Middle frontal gyrus (tissue), 1 donor: ENCODE results near the gene MATN1.

Experiments
- DNase-seq: peaks from one replicate; pipeline ENCODE4 v3.0.0-alpha.2; 2015; ENCODE audit warnings: low spot score; ENCODE audit errors: extremely low spot score

The MATN1 gene

GRCh38 chr1:30745834-30746208 lies 22.4 kb upstream of the MATN1 start:
- no peak for DNase-seq

GRCh38 chr1:30745156-30745833 lies 21.9 kb upstream of the MATN1 start:
- no peak for DNase-seq

- no peak for DNase-seq
Measured at GRCh38 chr1:30744060-30744756, 20.8 kb upstream of the MATN1 start.

- DNase-seq: no peak
Measured at GRCh38 chr1:30743584-30744059, 20.2 kb upstream of the MATN1 start.

GRCh38 chr1:30742963-30743559 lies 19.7 kb upstream of the MATN1 start:
- DNase-seq: no peak

GRCh38 chr1:30742300-30742962 lies 19.0 kb upstream of the MATN1 start:
- no peak for DNase-seq

GRCh38 chr1:30741239-30741894 lies 18.0 kb upstream of the MATN1 start:
- DNase-seq: no peak

GRCh38 chr1:30740251-30741238 lies 17.2 kb upstream of the MATN1 start:
- no peak for DNase-seq

GRCh38 chr1:30739601-30740000 lies 16.2 kb upstream of the MATN1 start:
- DNase-seq: no peak

GRCh38 chr1:30738715-30739559 lies 15.6 kb upstream of the MATN1 start:
- DNase-seq: no peak

GRCh38 chr1:30738040-30738714 lies 14.8 kb upstream of the MATN1 start:
- DNase-seq: no peak

- no peak for DNase-seq
Measured at GRCh38 chr1:30737357-30738039, 14.1 kb upstream of the MATN1 start.

- DNase-seq: no peak
Measured at GRCh38 chr1:30735668-30736498, 12.5 kb upstream of the MATN1 start.

GRCh38 chr1:30735124-30735523 lies 11.7 kb upstream of the MATN1 start:
- DNase-seq: no peak

- DNase-seq: no peak
Measured at GRCh38 chr1:30734580-30734979, 11.2 kb upstream of the MATN1 start.

- DNase-seq: no peak
Measured at GRCh38 chr1:30734106-30734505, 10.7 kb upstream of the MATN1 start.

- DNase-seq: no peak
Measured at GRCh38 chr1:30733493-30733892, 10.1 kb upstream of the MATN1 start.
